GM18502 (cell line): Measurements from ENCODE around the gene CENPQ.
"Not testable (repeated sequence)": the region's sequence is repeated elsewhere in the genome, so short reads cannot be mapped to it uniquely, and the experiment has no call there.

Source experiments
- ATAC-seq: cut with Tn5 transposase; IDR thresholded peaks from one replicate; pipeline ENCODE4 v1.9.1; 2021; ENCODE audit warnings: mild to moderate bottlenecking; ENCODE audit not compliant: unreplicated experiment, poor library complexity

CENPQ gene, protein sequence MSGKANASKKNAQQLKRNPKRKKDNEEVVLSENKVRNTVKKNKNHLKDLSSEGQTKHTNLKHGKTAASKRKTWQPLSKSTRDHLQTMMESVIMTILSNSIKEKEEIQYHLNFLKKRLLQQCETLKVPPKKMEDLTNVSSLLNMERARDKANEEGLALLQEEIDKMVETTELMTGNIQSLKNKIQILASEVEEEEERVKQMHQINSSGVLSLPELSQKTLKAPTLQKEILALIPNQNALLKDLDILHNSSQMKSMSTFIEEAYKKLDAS

DNA sequence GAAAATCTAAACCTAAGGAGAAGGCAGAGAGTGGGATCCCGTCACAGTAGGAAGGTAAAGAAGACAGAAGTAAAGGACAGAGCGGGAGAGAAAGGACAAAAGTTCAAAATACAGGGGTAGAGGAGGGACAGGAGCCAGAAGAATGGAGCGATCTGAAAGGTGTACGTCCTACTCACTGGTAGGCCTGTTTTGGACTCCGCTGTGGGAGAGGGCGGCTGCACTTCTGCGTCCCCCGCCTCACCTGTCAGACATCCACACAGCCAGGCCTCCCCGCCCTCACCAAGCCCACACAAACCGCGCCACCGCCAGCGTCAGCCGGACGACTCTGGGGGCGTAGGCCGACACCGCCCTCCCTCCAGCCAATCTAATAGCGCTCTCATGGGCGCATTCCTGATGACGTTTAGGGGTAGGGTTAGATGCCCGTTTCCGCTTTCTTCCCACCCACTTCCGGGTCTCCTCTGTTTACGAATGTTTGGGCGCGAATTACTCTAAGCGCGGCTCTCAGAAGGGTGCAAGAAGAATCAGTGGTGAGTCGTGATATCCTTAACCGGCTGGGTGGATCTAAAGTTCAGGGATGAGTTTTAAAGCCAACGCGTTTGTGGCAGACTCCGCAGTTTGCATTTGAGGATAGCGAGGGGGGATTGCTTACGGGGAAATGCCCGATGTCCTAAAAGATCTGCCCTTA lies at the start of gene CENPQ, which contains the start of gene MMUT:
Gene CENPQ, plus strand, starts transcription at position 444 of the 685 bp plus-strand sequence. CDS start 6,807 bp downstream, outside the sequence.
Gene MMUT, minus strand, starts transcription at position 327 of the 685 bp plus-strand sequence. CDS start 3,787 bp downstream, outside the sequence.
- ATAC-seq = peak; percentile 99

DNA sequence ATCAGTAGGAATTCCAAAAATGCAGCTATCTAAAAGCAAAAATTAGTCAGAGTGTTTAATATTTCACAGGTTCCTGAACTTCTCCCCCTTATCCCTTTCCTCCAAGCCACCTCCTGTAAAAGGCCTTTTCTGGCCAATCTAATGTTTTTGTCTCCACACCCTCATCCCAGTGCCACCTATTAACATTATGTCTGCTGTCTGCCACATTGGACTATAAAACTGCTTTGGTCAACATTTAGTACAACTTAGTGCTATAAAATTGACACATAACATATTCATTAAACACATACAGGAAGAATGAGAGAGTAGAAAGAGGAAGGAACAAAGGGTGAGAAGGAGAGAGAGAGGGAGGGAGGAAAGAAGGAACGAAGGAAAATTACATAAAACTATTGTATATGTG lies 47.8 kb upstream of the CENPQ start:
- no peak for ATAC-seq

DNA sequence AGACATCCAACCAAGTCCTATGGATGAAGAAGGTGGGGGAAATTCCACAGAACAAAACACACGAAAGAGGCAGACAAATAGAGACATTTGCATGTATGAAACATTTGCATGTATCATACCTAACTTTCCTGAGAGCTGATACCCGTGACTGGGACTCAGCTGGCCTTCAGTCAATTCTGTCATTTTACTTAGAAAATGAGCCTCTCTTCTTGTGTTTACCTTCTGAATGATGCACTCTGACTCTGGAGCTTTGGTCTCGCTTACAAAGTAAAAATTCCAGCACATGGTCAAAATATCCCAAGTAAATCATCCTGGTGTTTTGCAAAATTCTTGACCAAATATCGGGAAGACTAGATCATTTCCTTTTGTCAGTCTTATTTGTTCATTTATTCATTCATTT lies 47.0 kb upstream of the CENPQ start:
- no peak for ATAC-seq

DNA sequence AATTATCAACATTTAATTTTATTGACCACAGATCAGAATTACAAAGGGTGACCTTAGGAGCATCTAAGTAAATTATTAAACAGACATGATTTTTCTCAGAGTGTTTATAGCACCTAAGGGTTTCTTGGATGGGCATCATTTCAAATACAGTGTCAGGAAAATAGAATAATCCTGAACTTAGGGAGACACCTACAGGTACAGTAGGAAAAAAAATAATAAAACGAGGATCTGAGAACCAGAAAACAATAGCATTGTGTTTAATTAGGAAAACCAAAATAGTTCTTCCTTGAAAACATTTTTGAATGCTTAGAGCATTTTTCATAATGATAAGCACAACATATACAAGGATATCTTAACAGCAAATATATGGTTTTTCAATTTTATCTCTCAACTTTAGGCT lies 39.4 kb upstream of the CENPQ start:
- no peak for ATAC-seq

DNA sequence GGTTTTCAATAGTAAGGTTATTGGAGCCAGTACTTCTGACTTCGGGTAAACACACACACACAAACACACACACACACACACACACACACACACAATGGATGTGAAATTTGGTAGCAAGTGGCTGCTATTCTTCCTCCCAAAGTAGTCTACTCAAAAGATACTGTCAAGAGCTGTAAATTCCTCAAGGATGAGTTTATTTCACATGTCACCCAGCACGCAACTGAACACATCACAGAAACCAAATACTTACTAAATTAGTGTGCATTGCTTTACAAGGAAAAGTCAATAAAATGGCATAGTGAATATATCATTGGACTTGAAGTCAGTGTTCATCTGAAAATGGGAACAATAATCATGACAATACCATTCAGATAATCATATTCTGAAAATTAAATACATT lies 33.0 kb upstream of the CENPQ start:
- ATAC-seq = no peak

DNA sequence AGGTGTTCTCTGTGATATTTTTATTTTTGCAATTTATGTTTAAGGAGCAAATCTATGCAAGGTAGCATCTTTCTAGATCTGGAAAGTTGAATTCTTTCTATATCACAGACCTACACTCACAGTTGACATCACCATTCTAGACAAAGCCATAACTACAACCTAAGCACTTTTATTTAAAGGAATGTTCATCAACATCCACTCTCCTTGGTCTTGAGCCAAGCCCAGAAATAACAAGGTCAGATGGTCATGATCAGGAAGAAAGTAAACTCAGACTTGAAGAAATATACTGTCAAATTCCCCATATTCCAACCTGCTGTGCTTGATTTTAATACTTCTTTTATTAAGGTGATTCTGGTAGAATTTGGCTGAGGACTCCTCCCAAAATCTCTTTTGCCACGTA lies 32.3 kb upstream of the CENPQ start:
- ATAC-seq = no peak

DNA sequence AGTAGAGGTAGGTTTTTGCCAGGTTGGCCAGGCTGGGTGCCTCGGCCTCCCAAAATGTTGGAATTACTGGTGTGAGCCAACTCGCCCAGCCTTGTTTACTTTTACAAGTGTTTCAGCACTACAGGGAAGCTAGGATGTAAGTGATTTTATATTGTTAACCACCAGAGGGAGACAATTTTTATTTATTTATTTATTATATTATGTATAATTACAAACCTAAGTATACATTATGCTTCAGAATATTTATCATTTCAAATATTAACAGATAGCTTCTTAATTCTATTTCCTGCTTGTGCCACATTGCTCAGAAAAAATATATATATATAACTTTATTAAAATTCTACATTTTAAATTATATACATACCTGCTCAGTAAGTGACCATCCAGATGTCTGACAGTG lies 9.9 kb upstream of the CENPQ start:
- ATAC-seq = no peak

DNA sequence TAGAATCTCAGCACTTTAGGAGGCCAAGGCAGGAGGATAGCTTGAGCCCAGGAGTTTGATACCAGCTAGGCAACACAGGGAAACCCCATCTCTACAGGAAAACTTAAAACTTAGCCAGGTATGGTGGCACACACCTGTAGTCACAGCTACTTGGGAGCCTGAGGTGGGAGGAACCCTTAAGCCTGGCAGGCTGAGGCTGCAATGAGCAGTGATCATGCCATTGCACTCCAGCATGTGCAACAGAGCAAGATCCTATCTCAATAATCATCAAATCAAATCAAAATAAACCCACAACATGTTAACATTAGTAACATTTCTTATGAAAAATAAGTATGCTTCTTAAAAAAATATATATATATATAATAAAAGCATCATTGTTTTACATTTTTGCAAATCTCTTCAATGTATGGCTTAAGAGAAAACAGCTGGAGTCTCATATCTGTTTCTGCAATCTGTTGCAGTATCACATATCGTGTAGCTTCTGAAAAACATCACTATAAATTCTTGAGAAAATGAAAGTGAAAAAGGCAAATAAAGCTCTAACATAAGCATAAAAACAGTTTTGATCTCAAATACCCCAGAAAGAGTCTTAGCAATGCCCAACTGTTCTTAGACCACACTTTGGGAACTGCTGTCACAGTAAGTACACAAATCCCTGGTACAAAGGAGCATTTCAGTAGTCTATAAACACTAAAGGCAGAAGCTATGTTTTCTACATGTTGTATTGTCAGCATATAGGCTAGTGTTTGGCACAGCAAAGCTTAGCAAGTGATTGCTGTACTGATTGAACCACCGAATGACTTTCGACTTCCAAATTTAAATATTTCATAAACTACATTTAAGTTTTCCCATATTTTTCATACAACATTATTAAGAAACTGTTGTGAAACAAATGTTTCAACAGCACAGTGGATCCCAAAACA lies 8.1 kb upstream of the CENPQ start:
- ATAC-seq = peak; percentile 86

DNA sequence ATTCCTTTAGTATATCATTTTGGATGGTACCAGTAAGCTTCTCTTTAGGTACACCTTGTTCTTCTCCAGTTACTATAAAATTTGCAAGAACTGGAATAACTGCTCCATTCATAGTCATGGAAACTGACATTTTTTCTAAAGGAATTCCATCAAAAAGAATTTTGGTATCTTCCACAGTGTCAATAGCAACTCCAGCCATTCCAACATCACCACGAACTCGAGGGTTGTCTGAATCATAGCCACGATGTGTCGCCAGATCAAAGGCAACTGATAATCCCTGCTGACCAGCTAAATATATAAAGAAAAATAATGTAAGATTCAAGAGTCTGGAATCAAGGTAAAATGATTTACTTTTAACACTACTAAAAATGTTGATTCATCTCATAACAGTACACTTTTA lies 5.4 kb upstream of the CENPQ start:
- ATAC-seq = no peak

DNA sequence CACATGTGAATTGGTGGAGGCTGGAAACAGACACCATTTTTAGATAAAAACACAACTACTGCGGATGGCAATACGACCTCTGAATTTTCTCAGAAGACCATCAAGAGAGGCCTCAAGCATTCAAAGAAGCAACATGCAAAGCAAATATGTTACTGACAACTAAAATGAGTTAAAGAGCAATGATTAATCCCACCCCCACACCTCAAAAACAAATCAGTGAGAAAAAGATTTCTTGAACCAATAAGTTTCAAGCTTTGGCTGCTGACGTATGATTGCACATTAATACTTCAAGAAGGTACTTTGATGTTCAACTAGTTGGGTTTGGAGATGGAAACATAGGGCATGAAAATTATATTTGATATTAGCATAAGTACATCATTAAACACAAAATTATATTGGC lies 1.1 kb upstream of the CENPQ start:
- ATAC-seq = no peak

DNA sequence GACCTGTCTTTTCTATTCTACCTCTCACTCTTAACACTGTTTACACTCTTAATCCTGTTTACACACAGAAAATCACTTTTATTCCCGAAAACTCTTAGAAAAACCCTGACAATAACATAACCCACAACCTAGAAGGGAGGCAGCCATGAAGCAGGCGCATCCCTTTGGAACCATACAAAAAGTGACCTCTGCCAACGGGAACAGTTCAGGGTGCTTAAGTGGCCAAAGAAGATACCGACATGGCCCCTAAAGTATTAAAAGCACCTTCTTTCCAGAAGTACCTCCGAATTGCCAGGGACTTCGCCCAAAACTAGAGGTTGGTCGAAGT lies 607 bp upstream of the CENPQ start:
- peak; percentile 14 for ATAC-seq

DNA sequence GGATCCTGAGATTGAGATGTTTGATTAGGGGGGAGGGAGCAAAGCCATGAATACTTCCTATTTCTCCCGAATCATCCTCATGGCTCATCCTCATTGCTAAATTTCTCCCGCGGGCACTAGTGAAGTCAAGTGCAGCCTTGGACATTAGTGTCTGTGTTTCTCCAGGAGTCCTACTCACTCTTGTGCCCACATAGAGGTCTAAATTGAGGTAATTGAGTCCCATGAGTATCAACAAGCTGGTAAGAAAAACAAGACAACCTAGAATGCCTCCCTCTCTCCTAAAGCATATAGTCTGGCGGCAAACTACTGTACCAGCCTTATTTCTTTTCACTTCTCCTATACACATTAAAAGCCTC lies 420 bp downstream of the CENPQ start:
- ATAC-seq = peak; percentile 6

DNA sequence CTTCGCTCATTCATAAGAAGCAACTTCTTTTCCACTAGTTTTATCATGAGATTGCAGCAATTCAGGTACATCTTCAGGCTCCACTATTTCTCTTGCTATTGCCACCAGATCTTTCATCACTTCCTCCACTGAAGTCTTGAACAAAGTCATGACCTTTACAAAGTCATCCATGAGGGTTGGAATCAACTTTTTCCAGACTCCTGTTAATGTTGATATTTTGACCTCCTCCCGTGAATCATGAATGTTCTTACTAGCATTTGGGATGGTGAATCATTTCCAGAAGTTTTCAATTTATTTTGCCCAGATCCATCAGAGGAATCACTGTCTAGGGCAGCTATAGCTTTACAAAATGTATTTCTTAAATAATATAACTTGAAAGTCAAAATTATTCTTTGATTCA lies 1.5 kb downstream of the CENPQ start:
- no peak for ATAC-seq

DNA sequence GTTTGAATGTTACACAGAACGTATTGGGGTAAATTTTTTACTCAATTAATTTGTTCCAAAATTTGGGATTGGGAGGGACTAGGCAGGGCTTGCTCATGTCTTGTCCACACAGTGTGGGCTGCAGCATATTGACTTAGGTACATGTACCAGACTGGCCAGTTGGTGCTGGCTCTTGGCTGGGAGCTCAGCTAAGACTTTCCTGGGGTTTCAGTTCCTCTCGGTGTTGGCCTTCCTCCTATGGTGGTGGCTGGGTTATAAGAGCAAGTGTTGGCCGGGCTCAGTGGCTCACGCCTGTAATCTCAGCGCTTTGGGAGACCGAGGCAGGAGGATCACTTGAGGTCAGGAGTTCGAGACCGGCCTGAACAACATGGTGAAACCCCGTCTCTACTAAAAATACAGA lies 4.9 kb downstream of the CENPQ start:
- no peak for ATAC-seq

DNA sequence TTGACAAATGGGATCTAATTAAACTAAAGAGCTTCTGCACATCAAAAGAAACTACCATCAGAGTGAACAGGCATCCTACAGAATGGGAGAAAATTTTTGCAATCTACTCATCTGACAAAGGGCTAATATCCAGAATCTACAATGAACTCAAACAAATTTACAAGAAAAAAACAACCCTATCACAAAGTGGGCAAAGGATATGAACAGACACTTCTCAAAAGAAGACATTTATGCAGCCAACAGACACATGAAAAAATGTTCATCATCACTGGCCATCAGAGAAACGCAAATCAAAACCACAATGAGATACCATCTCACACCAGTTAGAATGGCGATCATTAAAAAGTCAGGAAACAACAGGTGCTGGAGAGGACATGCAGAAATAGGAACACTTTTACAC lies 13.4 kb downstream of the CENPQ start:
- not testable (repeated sequence) for ATAC-seq

DNA sequence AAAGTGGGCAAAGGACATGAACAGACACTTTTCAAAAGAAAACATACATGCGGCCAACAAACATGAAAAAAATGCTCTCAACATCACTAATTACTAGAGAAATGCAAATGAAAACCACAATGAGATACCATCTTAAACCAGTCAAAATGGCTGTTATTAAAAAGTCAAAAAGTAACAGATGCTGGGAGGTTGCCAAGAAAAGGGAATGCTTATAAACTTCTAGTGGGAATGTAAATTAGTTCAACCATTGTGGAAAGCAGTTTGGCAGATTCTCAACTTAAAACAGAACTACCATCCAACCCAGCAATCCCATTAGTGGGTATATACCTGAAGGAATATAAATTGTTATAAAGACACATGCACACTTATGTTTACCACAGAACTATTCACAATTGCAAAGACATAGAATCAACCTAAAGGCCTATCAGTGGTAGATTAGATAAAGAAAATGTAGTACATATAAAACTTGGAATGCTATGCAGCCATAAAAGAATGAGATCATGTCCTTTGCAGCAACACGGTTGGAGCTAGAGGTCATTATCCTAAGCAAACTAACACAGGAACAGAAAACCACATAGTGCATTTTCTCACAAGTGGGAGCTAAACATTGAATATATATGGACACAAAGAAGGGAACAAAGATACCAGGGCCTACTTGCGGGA lies 16.3 kb downstream of the CENPQ start:
- no peak for ATAC-seq

DNA sequence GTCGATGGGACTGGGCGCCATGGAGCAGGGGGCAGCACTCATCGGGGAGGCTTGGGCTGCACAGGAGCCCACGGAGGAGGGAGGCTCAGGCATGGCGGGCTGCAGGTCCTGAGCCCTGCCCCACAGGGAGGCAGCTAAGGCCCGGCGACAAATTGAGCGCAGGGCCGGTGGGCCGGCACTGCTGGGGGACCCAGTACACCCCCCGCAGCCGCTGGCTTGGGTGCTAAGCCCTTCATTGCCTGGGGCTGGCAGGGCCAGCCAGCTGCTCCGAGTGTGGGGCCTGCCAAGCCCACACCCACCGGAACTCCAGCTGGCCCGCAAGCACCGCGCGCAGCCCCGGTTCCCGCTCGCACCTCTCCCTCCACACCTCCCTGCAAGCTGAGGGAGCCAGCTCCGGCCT lies 18.7 kb downstream of the CENPQ start:
- ATAC-seq = not testable (repeated sequence)

DNA sequence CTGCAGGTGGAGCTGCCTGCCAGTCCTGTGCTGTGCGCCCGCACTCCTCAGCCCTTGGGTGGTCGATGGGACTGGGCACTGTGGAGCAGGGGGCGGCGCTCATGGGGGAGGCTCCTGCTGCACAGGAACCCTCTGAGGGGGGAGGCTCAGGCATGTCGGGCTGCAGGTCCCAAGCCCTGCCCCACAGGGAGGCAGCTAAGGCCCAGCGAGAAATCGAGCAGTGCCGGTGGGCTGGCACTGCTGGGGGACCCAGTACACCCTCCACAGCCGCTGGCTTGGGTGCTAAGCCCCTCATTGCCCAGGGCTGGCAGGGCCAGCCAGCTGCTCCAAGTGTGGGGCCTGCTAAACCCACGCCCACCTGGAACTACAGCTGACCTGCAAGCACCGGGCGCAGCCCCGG lies 20.2 kb downstream of the CENPQ start:
- not testable (repeated sequence) for ATAC-seq

DNA sequence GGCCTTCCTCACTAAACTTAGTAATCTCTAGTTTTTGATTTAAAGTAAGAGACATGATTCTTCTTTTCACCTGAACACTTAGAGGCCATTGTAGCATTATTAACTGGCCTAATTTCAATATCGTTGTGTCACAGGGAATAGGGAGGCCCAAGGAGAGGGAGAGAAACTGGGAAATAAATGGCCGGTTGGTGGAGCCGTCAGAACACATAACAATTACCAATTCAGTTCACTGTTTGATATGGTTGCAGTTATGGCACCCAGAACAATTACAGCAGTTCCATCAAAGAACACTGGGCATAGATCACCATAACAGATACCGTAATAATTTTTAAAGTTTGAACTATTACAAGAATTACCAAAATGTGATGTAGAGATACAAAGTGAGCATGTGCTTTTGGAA lies 27.5 kb downstream of the CENPQ start:
- ATAC-seq = no peak

DNA sequence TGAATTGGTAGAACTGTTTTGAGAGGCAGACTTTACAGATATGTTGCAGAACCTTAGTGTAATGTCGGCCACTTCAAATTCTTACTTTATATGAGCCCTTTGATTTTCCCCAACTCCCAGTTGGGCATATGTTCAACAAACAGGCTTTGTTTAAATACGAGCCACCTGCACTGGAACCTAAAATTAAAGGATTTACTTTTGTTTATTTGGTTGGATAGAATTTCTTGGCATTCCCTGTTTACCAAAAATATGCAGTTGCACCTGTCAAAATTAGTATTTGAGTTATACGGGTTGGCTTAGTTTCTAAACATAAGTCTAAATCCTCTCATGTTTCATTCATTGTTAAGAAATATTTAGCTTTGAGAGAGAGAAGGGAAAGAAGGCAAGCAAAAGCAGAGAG lies 34.1 kb downstream of the CENPQ start:
- no peak for ATAC-seq

DNA sequence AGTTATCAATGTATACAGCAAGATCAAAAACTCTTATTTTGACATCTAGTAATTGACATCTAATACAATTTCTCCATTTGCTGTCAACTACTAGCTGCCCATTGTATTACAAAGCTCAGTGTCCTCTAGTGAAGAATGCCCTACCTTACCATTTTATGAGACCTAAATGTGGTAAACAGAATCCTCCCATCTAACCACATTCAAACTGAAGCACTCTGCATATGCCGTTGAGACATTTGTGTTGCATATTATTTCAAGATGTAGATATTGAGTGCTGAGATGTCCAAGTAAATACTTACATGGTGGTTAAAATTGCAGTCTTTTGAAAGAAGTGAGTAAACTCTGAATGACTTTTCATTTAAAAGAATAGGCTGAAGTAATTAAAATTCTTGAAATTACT lies 36.0 kb downstream of the CENPQ start:
- ATAC-seq = no peak
